Urinary bladder (tissue), 4 donors: Measurements from ENCODE around the gene TMEM175. TPM values are rescaled to one million over a fixed set of nuclear protein-coding genes. Genes with fewer than 3 reads are reported as not detected.

Experiments used
- DNase-seq: peaks from one replicate; pipeline ENCODE4 v3.0.0-alpha.2; 2015; ENCODE audit errors: extremely low spot score
- H3K27ac ChIP-seq: one replicate; pipeline ENCODE4 v1.5.1; 2013; ENCODE audit warnings: low read depth, mild to moderate bottlenecking, moderate library complexity
- H3K36me3 ChIP-seq: one replicate; pipeline ENCODE4 v1.6.1; 2013; ENCODE audit warnings: mild to moderate bottlenecking, moderate library complexity; ENCODE audit not compliant: insufficient read depth
- H3K4me1 ChIP-seq: one replicate; pipeline ENCODE4 v1.6.1; 2013; ENCODE audit warnings: mild to moderate bottlenecking, moderate library complexity; ENCODE audit not compliant: insufficient read depth
- H3K4me3 ChIP-seq: one replicate; pipeline ENCODE4 v1.5.1; 2013; ENCODE audit warnings: low read depth, low read length
- WGBS: extraction: QIAGEN DNeasy Blood & Tissue Kit; methylation state at CpG from one replicate; pipeline ENCODE4 v1.1.7; 2013; 5-methylcytosine and 5-hydroxymethylcytosine counted together
- polyA plus RNA-seq: library from polyadenylated mRNA; stranded (reverse); fragments of 200-250 nt; gene quantifications from one replicate; pipeline ENCODE4 v1.2.3, GENCODE V29; 2013
- total RNA-seq: library from RNA; depleted of rRNA; stranded (reverse); fragments of >200 nt; gene quantifications from one replicate; pipeline ENCODE4 v1.2.3, GENCODE V29; 2014
- donor health status: healthy with polysubstance abuse.
- donor health status: healthy.

TMEM175 gene
- total and polyA plus RNA-seq, 2 donors = 16.8 to 32.8 TPM

DNA sequence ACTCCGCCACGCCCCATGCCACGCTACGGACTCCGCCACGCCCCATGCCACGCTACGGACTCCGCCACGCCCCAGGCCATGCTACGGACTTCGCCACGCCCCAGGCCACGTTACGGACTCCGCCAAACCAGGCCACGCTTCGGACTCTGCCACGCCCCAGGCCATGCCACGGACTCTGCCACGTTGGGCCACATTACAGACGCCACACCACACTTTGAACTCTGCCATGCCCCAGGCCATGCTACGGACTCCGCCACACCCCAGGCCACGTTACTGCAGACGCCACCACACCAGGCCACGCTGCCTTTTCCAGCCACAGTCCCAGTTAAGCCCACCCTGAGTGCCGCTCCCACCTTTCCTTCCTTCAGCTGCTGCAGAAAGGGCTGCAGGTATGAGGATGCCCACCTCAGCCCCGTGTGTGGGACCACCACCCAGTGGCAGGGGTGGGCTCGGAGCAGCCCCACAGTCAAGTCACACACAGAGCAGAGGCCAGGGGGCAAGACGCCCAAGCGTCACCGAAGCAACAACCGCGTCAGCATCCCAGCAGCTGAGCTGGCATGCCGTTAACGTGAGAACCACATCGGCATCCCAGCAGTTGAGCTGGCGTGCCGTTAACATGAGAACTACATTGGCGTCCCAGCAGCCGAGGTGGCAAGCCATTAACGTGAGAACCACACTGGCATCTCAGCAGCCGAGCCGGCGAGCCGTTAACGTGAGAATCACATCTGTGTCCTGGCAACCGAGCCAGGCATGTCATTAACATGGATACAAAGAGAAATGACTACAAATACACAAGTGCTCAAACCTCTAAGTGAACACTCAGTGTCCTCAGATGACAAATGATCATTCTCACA lies 26.5 kb upstream of the TMEM175 start:
- Histone ChIP-seq H3K36me3 (no peaks in the 10 kb centered on the region), H3K4me1 (no peaks in the 10 kb centered on the region), H3K4me3 (no peak overlapping the region), H3K27ac (no peak overlapping the region)
- 98% methylated on average over 49 of the region's 49 CpGs for WGBS
- no peak for DNase-seq

- no peaks in the 10 kb centered on the region for H3K36me3 ChIP-seq
- no peaks in the 10 kb centered on the region for H3K4me1 ChIP-seq
- WGBS = 97% methylated on average over 20 of the region's 20 CpGs
- H3K27ac ChIP-seq = no peak overlapping the region
- H3K4me3 ChIP-seq = no peak overlapping the region
- no peak for DNase-seq
Observed at GRCh38 chr4:906339-907102, 25.7 kb upstream of the TMEM175 start.

GRCh38 chr4:907103-907400 lies 25.2 kb upstream of the TMEM175 start:
- Histone ChIP-seq H3K36me3 (peaks cover 2% of the 10 kb centered on the region), H3K4me3 (no peak overlapping the region), H3K27ac (no peak overlapping the region), H3K4me1 (no peaks in the 10 kb centered on the region)
- DNase-seq = no peak
- WGBS = 93% methylated on average over 7 of the region's 7 CpGs

DNA sequence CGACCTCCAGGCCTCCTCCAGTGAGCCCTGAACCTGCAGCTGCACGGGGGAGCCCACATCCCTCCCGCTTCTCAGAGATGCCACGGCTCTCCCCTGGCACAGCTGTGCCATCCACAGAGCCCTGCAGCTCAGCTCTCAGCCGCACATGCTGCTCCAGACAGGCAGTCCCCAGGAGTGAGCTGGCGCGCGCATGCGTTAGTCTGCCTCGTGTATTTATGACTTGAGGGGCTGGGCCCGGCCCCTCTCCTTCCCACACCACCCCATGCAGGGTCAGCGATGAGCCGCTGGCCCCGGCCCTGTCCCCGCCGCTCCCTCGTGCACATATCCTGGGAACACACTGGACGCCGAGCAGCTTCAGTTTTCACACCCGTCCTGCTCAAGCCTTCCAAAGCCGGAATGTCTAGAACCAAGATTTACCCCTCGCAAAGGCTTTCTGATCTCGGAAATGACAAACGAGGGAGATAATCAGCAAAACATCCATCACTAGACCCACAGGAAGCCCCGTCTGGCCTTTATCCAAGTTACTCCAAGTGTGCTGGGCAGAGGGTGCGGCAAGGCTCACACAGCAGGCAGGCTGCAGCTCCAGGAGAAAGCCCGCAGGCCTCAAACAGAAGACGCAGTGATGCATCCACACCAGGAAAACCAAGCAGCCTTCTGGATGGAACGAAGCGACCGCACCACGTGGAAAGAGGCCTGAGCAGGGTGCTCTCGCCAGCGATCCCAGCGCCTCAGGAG lies 24.4 kb upstream of the TMEM175 start:
- no peak for DNase-seq
- Histone ChIP-seq H3K4me1 (no peaks in the 10 kb centered on the region), H3K27ac (no peak overlapping the region), H3K4me3 (no peak overlapping the region), H3K36me3 (peaks cover 3% of the 10 kb centered on the region)
- 73% methylated on average over 35 of the region's 35 CpGs for WGBS

- DNase-seq = no peak
- no peaks in the 10 kb centered on the region for H3K4me1 ChIP-seq
- H3K36me3 ChIP-seq = peaks cover 3% of the 10 kb centered on the region
- WGBS = 95% methylated on average over 26 of the region's 26 CpGs
- H3K27ac ChIP-seq = no peak overlapping the region
- no peak overlapping the region for H3K4me3 ChIP-seq
Observed at GRCh38 chr4:909131-909571, 23.1 kb upstream of the TMEM175 start.

- DNase-seq = no peak
- Histone ChIP-seq H3K4me3 (no peak overlapping the region), H3K4me1 (no peaks in the 10 kb centered on the region), H3K27ac (no peak overlapping the region), H3K36me3 (peaks cover 3% of the 10 kb centered on the region)
- 95% methylated on average over 12 of the region's 12 CpGs for WGBS
Observed at GRCh38 chr4:909821-910220, 22.4 kb upstream of the TMEM175 start.

- H3K27ac ChIP-seq = no peak overlapping the region
- no peaks in the 10 kb centered on the region for H3K4me1 ChIP-seq
- no peak overlapping the region for H3K4me3 ChIP-seq
- H3K36me3 ChIP-seq = peaks cover 3% of the 10 kb centered on the region
- no peak for DNase-seq
- 95% methylated on average over 26 of the region's 26 CpGs for WGBS
Observed at GRCh38 chr4:910366-911091, 21.7 kb upstream of the TMEM175 start.

DNA sequence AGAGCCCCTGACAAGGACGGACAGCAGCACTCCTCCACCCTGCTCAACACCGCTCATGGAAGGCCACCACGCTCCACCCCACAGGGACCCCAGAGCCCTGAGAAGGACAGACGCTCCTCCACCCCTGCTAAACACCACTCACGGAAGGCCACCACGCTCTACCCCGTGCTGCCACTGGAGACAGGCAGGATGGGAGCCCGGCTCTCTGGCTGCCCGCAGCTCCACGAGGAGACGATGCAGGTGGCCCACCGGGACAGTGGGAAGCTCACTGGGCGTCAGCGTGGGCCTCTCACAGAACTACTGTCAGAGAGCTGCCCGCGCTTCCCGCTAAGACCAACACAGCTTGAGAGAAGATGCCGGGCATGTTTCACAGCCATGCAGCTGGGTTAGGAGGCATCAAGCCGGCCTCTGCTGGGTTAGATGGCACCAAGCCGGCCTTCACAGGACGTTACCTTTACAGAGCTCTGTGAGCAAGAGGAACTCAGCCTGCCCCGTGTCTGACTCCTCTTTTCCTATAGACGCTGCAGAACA lies 21.0 kb upstream of the TMEM175 start:
- H3K27ac ChIP-seq = no peak overlapping the region
- no peak overlapping the region for H3K4me3 ChIP-seq
- DNase-seq = no peak
- H3K36me3 ChIP-seq = peaks cover 3% of the 10 kb centered on the region
- 96% methylated on average over 23 of the region's 23 CpGs for WGBS
- no peaks in the 10 kb centered on the region for H3K4me1 ChIP-seq

DNA sequence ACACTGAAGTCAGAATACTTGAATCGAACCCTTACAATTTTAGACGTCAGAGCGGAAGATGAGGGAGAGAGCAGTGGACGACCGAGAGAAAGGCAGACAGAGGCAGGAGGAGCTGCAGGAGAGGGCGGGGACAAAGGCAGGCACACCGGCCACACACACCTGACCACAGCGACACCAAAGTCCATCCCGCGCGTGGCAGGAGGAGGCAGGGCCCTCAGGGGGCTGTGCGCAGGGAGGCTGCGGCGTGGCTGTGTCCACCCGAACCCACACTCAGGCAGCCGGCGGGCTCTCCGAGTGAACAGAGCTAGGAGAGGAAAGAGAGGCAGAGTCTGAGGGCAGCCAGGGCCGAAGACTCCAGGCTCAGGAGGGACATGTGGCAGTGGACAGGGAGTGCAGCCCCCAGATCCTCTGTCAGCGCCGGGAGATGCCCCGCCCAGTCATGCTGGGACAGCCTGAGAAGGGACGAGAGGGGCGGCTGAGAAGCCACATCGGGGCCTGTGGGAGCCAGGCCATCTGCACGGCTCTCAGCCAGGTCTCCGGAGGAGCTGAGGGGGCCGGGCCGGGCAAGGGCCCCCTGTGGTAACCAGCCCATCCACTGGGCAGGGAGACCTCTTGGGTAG lies 20.3 kb upstream of the TMEM175 start:
- no peak for DNase-seq
- Histone ChIP-seq H3K4me3 (no peak overlapping the region), H3K27ac (no peak overlapping the region), H3K36me3 (peaks cover 3% of the 10 kb centered on the region), H3K4me1 (no peaks in the 10 kb centered on the region)
- 88% methylated on average over 29 of the region's 29 CpGs for WGBS

DNA sequence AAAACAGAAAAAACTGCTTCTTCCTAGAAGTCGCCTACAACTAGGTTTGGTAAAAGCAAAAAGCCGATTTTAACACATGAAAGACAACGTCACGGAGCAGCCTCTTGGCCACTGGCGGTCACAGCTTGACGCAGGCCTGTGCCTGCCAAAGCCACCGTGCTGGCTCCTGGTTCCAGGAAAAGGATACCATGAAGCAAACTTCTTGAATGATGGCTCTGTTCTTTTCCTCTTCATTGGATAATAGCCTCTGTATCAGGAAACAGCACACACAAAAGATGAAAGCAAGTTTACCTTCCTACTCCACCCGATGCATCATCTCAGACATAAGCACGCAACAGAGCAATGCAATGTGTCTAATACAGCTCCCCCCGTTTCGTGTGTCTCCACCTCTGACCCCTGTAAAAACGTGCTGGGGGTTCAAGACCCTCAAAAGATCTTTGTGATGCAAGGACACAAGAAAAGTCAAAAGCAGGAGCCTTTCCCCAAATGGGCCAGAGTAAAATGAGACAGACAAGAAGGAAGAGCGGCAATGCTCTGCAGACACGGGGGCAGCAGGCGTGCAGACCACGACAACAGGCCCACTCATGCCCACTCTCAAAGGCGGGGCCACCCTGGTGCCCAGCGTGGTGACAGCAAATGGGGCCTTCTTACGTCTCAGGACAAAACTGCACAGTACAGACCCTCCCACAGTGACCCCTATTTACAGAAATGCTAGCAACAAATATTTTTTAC lies 19.5 kb upstream of the TMEM175 start:
- no peak for DNase-seq
- WGBS = 76% methylated on average over 19 of the region's 19 CpGs
- Histone ChIP-seq H3K36me3 (peaks cover 3% of the 10 kb centered on the region), H3K4me3 (no peak overlapping the region), H3K27ac (no peak overlapping the region), H3K4me1 (no peaks in the 10 kb centered on the region)

DNA sequence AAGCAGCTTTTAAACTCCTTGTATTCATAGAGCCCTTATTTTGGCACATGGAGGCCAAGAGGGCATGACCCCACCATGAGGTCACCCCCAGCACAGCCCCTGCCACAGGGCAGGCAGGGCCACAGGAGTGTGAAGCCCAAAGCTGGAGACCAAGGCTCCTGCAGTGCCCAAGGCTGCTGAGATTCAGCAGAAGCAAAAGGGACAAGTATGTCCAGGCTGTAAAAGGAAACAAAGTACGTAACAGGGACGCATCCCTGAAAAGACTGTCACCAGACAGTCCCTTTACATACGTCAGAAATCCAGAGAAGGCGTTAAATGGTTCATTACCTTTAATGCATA lies 19.0 kb upstream of the TMEM175 start:
- DNase-seq = no peak
- no peaks in the 10 kb centered on the region for H3K4me1 ChIP-seq
- H3K4me3 ChIP-seq = no peak overlapping the region
- peaks cover 3% of the 10 kb centered on the region for H3K36me3 ChIP-seq
- WGBS = 91% methylated on average over 4 of the region's 4 CpGs
- H3K27ac ChIP-seq = no peak overlapping the region

- WGBS = 89% methylated on average over 21 of the region's 21 CpGs
- DNase-seq = no peak
- no peak overlapping the region for H3K4me3 ChIP-seq
Observed at GRCh38 chr4:914531-914930, 17.7 kb upstream of the TMEM175 start.

More at GRCh38 chr4:914531-914930, 17.7 kb upstream of the TMEM175 start:
- Histone ChIP-seq H3K4me1 (no peaks in the 10 kb centered on the region), H3K27ac (no peak overlapping the region), H3K36me3 (peaks cover 3% of the 10 kb centered on the region)
